Activated CD4-positive, alpha-beta memory T cell treated with anti-CD3 and anti-CD28 coated beads for 36 hours (primary cell): ENCODE results near the gene EEFSEC. TPM values are rescaled to one million over a fixed set of nuclear protein-coding genes. Genes with fewer than 3 reads are reported as not detected.

Experiments
- CTCF ChIA-PET: fragments of 350-600 bp; sonication (Branson Sonifier 250); formaldehyde crosslinking; loops from one replicate; lab custom pipeline; 2021; ENCODE audit warnings: antibody characterized with exemption, inconsistent platforms; lab: Charles Lee
- POLR2A ChIA-PET: fragments of 350-600 bp; sonication (Branson Sonifier 250); formaldehyde crosslinking; loops from one replicate; lab custom pipeline; 2021; ENCODE audit warnings: antibody characterized with exemption; lab: Charles Lee
- DNase-seq: peaks from one replicate; pipeline ENCODE4 v3.0.0-alpha.2; 2020
- H3K27ac Mint-ChIP-seq: one replicate; pipeline ENCODE4 v1.8.0; 2021; ENCODE audit warnings: mixed read lengths
- H3K27me3 Mint-ChIP-seq: one replicate; pipeline ENCODE4 v1.8.0; 2021; ENCODE audit warnings: mixed read lengths
- H3K36me3 Mint-ChIP-seq: one replicate; pipeline ENCODE4 v1.8.0; 2021; ENCODE audit warnings: mixed read lengths
- H3K4me1 Mint-ChIP-seq: one replicate; pipeline ENCODE4 v1.8.0; 2021; ENCODE audit warnings: low read depth, mixed read lengths
- H3K4me3 Mint-ChIP-seq: one replicate; pipeline ENCODE4 v1.8.0; 2021; ENCODE audit warnings: mild to moderate bottlenecking, mixed read lengths
- H3K9me3 Mint-ChIP-seq: one replicate; pipeline ENCODE4 v1.8.0; 2021; ENCODE audit warnings: mixed read lengths
- intact Hi-C: fragments of 100-400 bp; cut with micrococcal nuclease; formaldehyde crosslinking; loops from one replicate; pipeline ENCODE4 v1.15.1; 2023
- total RNA-seq, 2 experiments: library from RNA; stranded (reverse); gene quantifications; one replicate each; pipeline ENCODE4 v1.2.3, GENCODE V29; 2021

Gene EEFSEC
- total RNA-seq, 2 experiments from 2014 or later, result 16.1 to 17.2 TPM

DNA sequence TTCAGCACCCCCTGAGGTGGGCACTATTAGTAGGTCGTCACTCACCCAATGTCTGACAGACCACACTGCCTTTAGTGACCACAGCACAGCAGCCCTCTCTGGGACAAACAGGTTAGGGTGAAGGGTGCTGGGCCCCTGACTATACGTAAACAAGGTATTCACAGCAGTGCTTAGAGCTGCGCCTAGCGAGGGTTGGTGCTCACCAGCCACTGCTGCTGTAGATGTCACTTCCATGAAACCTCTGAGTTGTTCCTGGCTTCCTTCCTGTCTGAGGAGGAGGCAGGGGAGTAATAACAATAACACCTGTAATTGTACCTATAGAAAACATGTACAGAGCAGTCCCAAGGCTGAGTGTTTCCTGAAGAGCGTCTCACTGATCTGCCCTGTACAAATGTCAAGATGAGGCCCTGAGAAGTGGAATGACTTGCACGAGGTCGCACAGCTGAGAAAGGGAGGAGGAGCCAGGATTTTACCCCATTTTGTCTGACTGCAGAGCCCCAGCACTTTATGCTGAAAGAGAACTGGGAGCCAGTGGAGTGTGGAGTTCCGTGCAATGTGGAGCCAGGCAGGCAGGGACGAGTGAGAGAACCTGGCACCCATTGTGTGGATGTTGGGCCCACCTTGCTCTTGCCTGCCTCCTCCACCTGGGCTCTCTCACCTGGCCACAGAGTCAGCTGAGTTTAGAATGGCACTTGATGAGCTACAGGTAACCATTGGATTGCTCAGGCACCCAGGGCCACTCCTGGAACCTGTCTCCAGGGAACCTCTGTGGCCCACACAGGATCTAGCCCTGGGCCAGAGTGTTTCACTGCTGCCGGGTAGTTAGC lies 219.6 kb downstream of the EEFSEC start:
- CTCF ChIA-PET, result no interaction called here
- no peak overlapping the region for H3K27ac Mint-ChIP-seq

DNA sequence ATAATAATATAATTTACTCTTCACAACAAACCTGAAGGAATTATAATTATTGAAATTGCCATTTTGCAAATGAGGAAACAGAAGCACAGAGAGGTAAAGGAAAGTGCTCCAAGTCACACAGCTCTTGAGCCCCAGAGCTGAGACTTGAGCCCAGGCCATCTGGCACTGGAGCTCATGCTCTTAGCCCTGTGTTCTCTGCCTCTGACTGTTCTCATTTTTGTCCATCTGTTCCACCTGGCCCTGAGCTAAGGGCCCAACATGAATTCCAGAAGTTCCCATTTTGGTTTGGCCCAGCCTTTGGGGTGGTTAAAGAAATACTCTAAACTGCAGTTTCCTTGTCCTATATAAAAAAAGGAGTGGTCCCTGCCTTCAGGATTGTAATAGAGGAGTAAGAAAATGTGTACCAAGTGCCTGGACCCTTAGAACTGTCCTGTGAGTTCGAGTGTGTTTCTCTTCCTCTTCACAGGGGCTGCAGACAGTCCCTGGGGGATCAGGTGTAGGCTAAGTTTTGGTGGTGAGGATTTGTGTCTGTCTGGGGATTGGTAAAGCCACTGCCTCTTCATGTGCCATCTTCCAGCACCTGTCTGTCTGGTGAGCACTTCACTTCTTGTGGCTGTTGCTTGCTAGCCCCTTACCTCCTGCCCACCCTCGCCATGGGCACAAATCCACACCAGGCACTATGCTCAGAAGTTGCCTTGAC lies 221.6 kb downstream of the EEFSEC start:
- Mint-ChIP-seq H3K4me3 (no peak overlapping the region), H3K27me3 (no peaks in the 10 kb centered on the region), H3K9me3 (no peaks in the 10 kb centered on the region), H3K27ac (no peak overlapping the region), H3K4me1 (peaks cover 4% of the 10 kb centered on the region), H3K36me3 (no peaks in the 10 kb centered on the region)
- DNase-seq, result no peak
- intact Hi-C loops, result no loop called here
- CTCF ChIA-PET, result interaction anchor here (0.8 kb wide), 1 partner anchor 234 kb away, joined by 3 read pairs; no protein-coding TSS in a partner anchor
- POLR2A ChIA-PET, result no interaction called here

More for the DNA sequence above, 219.6 kb downstream of the EEFSEC start:
- peak; percentile 13 for DNase-seq
- Mint-ChIP-seq H3K9me3 (no peaks in the 10 kb centered on the region), H3K36me3 (no peaks in the 10 kb centered on the region), H3K4me1 (peaks cover 4% of the 10 kb centered on the region), H3K4me3 (no peak overlapping the region), H3K27me3 (no peaks in the 10 kb centered on the region)
- intact Hi-C loops, result no loop called here
- POLR2A ChIA-PET, result no interaction called here

DNA sequence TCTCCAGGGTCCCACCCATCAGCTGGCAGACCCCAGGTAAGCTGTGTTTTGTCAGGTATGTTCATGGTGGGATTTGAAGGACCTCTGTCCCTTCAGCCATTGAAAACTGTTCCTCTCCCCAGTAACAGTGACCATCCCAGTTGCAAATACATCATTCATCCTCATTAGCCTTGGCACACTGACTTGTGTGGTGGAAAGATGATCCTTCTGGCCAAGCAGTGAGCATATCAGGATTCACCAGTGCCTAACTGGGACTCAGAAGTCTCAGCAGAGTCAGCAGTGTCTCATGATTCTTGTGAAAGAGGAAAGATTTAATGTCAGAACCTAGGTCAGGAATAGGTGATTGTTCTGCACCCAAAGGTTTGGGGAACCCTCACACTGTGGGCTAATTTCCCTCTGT lies 223.2 kb downstream of the EEFSEC start:
- Mint-ChIP-seq H3K4me1 (peaks cover 4% of the 10 kb centered on the region), H3K27me3 (no peaks in the 10 kb centered on the region), H3K4me3 (no peak overlapping the region), H3K36me3 (no peaks in the 10 kb centered on the region), H3K27ac (no peak overlapping the region), H3K9me3 (no peaks in the 10 kb centered on the region)
- ChIA-PET POLR2A (no interaction called here), CTCF (no interaction called here)
- intact Hi-C loops, result no loop called here
- no peak for DNase-seq

DNA sequence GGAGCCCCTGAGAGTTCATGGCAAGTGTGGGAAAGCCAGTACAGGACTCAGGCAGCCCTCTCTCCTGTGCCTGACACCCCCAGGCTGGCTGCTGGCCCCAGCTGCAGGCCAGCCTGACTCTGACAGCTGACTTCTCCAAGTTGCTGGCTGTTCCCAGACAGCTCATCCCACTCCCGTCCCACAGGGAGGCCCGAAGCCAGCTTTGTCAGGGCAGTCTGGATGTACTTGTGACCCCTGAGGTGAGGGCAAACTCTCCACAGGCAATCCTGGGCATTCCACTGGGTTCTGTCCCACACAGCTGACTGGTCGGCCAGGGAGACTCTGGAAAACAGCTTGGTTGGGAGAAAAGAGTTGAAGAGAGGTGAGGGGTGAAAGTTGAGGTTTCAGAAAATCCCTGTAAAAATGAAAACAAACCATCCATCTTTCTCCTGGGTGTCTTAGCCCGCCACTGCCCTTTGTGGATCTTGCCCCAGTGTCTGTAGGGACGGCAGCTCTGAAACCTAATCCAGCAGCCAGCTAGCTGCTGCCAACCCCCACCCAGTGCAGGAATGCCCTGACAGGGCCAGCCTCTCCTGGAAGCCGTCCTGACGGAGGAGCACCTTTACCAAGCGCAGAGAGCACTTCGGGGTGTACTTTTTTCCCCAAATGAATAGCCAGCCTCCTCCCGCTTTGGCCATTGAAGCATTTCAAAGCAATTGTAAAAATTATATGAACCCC lies 225.5 kb downstream of the EEFSEC start:
- DNase-seq, result no peak
- H3K4me1 Mint-ChIP-seq, result no peaks in the 10 kb centered on the region
- ChIA-PET CTCF (no interaction called here), POLR2A (no interaction called here)
- no peaks in the 10 kb centered on the region for H3K9me3 Mint-ChIP-seq
- H3K36me3 Mint-ChIP-seq, result no peaks in the 10 kb centered on the region
- intact Hi-C loops, result no loop called here
- H3K27me3 Mint-ChIP-seq, result no peaks in the 10 kb centered on the region
- H3K4me3 Mint-ChIP-seq, result no peak overlapping the region
- no peak overlapping the region for H3K27ac Mint-ChIP-seq

DNA sequence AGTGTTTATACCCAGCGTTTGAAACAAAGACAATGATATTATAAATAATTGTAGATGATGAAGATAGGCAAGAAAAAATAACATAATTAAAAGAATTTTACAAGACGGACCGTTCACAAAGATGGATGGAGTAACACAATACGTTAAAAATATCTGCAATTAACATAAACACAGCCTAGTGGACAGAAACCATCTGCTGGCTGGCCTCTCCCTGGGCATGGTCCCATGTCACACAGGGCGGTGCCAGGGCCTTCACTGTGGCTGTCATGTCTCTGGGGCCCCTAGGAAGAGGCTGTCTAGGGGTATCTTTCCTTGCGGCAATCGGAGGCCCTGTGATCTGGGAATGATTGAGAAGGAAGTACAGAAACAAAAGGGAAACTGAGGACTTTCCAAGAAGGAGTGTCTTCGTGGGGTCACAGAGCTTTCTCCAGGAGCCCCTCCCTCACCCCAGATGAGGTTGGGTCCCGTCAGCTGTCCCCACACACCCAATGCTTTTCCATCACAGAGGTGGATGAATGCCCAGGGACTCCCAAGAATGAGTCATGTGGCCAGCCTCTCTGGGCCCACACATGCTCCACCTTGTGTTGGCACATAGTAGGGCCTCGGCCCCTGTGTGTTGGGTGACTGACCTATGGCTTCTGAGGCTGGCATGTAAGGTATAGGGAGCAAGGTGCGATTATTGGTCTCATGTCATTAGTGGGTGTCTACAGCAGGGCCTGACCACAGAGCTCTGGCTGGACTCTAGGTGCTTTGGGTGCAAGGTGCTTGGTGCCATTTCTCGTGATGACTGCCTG lies 226.3 kb downstream of the EEFSEC start:
- Mint-ChIP-seq H3K27ac (no peak overlapping the region), H3K9me3 (no peaks in the 10 kb centered on the region), H3K36me3 (no peaks in the 10 kb centered on the region), H3K4me1 (no peaks in the 10 kb centered on the region), H3K27me3 (no peaks in the 10 kb centered on the region), H3K4me3 (no peak overlapping the region)
- intact Hi-C loops, result no loop called here
- no peak for DNase-seq
- ChIA-PET POLR2A (no interaction called here), CTCF (no interaction called here)

DNA sequence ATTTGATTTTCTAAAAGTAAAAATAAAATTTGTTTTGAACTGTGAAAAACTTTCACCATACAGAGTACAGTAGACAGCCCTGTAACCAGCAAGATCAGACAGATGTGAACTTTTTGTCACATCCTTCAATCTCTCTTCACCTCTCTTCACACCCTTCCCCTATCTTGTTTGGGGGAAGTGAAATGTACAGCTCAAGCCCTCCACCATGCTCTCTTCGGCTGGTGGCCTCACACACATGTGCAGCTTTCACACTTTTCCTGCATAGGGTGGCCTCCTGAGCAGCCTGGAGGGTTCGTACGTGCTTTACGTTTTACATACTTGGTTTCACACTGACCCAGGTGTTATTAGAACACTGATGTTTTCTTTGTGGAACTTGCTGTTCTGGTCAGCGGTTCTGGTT lies 227.0 kb downstream of the EEFSEC start:
- H3K9me3 Mint-ChIP-seq, result no peaks in the 10 kb centered on the region
- ChIA-PET CTCF (no interaction called here), POLR2A (no interaction called here)
- no peak overlapping the region for H3K27ac Mint-ChIP-seq
- no peak for DNase-seq
- H3K36me3 Mint-ChIP-seq, result no peaks in the 10 kb centered on the region
- no peaks in the 10 kb centered on the region for H3K27me3 Mint-ChIP-seq
- no peak overlapping the region for H3K4me3 Mint-ChIP-seq
- intact Hi-C loops, result no loop called here
- H3K4me1 Mint-ChIP-seq, result no peaks in the 10 kb centered on the region

DNA sequence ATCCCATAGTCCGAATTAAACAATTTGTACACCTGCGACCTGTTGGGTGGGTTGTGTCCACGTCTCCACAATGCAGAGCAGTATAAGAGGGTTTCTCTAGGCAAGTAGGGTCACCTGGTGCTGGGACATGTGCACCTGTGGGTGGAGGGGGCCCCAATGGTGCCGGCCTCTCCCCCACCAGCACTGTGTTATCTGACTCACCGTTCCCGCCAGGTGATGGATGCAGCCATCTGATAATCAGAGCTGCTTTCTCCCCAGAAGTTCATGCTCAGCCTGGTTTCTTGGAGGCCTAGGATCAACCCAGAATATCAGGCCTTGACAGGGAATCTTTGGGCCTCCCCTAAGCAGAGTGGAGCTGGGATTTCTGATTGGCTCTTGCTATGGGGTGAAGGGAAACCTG lies 227.4 kb downstream of the EEFSEC start:
- H3K36me3 Mint-ChIP-seq, result no peaks in the 10 kb centered on the region
- intact Hi-C loops, result no loop called here
- no peak overlapping the region for H3K27ac Mint-ChIP-seq
- DNase-seq, result no peak
- H3K9me3 Mint-ChIP-seq, result no peaks in the 10 kb centered on the region
- POLR2A ChIA-PET, result no interaction called here
- no peaks in the 10 kb centered on the region for H3K27me3 Mint-ChIP-seq
- CTCF ChIA-PET, result no interaction called here
- H3K4me3 Mint-ChIP-seq, result no peak overlapping the region
- no peaks in the 10 kb centered on the region for H3K4me1 Mint-ChIP-seq

DNA sequence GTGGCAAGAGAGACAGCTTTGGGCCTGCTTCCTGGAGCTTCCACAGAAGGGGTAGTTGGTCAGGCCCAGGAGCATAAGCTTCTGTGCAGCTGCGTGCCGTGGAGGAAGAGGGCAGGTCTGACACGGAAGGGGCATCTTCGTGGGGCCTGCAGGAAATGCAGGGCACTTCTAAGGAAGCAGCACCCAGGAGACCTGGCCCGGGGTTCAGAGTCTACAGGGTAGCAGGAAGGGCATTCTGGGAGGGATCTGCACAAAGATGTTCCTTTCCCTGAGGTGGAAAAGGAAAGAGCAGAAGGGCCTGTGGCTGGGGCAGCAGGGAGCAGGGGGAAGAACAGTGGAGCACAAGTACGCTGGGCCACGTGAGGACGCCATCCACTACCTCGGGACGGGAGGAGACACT lies 228.3 kb downstream of the EEFSEC start:
- no peak overlapping the region for H3K27ac Mint-ChIP-seq
- DNase-seq, result no peak
- no peaks in the 10 kb centered on the region for H3K4me1 Mint-ChIP-seq
- no peaks in the 10 kb centered on the region for H3K27me3 Mint-ChIP-seq
- ChIA-PET POLR2A (no interaction called here), CTCF (no interaction called here)
- intact Hi-C loops, result no loop called here
- no peak overlapping the region for H3K4me3 Mint-ChIP-seq
- H3K36me3 Mint-ChIP-seq, result no peaks in the 10 kb centered on the region
- H3K9me3 Mint-ChIP-seq, result no peaks in the 10 kb centered on the region

DNA sequence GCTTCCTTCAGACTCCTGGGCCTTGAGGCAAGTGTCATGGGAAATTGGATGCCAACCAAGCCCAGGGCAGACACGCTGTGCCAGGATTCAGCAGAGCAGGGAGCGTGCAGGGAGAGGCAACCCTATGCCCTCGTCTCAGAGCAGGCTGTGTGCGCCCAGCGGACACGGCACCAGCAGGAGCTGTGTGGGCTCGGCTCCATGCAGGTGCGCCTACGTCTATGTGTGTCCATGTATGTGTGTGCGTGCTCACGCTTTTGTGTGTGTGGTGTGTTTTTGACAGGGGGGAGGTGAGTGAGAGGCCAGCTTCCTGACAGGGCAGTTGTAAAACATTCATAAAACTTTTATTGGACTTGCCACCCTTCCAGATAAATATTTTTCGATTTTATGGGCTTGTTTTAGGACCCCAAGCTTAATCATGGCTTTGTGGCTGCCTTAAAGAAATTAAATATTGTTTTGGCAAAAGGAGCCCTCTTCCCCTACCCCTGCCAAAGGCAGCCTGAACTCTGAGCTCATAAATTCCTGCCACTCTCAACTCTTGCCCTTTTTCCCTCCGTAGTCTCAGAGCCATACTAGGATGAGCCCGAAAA lies 229.0 kb downstream of the EEFSEC start:
- intact Hi-C loops, result no loop called here
- Mint-ChIP-seq H3K36me3 (no peaks in the 10 kb centered on the region), H3K27ac (no peak overlapping the region), H3K4me3 (no peak overlapping the region), H3K4me1 (no peaks in the 10 kb centered on the region), H3K27me3 (no peaks in the 10 kb centered on the region), H3K9me3 (no peaks in the 10 kb centered on the region)
- DNase-seq, result no peak
- ChIA-PET CTCF (no interaction called here), POLR2A (no interaction called here)

DNA sequence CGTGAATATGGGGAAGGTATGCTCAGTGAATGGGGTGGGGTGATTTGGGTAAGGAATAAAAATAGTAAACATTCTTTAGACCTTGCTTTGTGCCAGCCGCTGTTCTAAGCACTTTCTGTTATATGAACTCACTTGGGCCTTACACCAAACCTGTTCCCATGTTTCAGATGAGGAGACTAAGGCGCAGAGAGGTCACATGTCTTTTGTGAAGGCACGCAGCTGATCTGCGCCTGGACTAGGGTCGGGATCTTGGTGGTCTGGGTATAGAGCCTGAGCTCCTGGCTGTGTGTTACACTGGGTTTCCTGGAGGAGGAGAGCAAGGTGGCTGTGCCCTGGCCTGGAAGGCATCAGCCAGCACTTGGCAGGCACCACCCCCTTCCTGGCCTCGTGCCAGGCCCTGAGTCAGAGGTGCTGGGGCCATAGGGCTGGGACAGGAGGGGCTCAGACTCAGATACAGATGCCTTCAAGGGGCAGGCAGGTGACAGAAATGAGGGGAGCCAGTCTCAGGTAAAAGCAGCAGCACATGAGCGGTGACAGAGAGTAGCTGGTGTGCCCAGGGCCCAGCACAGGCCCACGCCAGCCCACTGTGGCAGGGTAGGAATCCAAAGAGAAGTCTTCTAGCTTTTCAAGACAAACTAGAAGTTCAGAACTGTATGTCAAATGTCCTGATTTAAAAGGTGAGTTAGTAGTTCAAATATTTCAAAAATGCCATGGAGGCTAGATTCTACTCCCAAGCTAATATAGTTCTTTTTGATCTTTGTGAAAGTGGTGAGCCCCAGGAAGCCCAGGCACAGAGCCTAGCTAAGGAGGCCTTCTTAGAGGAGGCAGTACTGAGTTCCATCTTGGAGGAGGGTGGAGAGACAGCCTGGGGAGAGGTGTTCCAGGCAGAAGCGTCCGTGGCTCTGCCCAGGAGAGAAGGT lies 230.3 kb downstream of the EEFSEC start:
- Mint-ChIP-seq H3K9me3 (no peaks in the 10 kb centered on the region), H3K27ac (no peak overlapping the region), H3K36me3 (no peaks in the 10 kb centered on the region), H3K4me1 (no peaks in the 10 kb centered on the region), H3K27me3 (no peaks in the 10 kb centered on the region), H3K4me3 (no peak overlapping the region)
- CTCF ChIA-PET, result interaction anchor here (0.6 kb wide), 1 partner anchor 314 kb away, joined by 3 read pairs; no protein-coding TSS in a partner anchor
- POLR2A ChIA-PET, result no interaction called here
- intact Hi-C loops, result no loop called here
- DNase-seq, result peak; percentile 46
